HG03565 (cell line): ENCODE data around the gene TMSB4Y.

Experiments used
- ATAC-seq: cut with Tn5 transposase; IDR thresholded peaks from one replicate; pipeline ENCODE4 v1.9.1; 2021; ENCODE audit warnings: mild to moderate bottlenecking, moderate library complexity; ENCODE audit not compliant: unreplicated experiment

The TMSB4Y gene

GRCh38 chrY:13703568-13703968, at the start of gene TMSB4Y:
Gene TMSB4Y, plus strand, starts transcription at chrY:13703899.
- peak; percentile 89 for ATAC-seq

GRCh38 chrY:13664162-13664561, 39.5 kb upstream of the TMSB4Y start:
- no peak for ATAC-seq

GRCh38 chrY:13671122-13671521, 32.6 kb upstream of the TMSB4Y start:
- ATAC-seq = no peak

GRCh38 chrY:13702276-13702675, 1.4 kb upstream of the TMSB4Y start:
- no peak for ATAC-seq

GRCh38 chrY:13704121-13704930, 627 bp downstream of the TMSB4Y start:
- no peak for ATAC-seq

- ATAC-seq = no peak
Observed at GRCh38 chrY:13705197-13705596, 1.5 kb downstream of the TMSB4Y start.

GRCh38 chrY:13708038-13708437, 4.3 kb downstream of the TMSB4Y start:
- ATAC-seq = no peak

- ATAC-seq = no peak
Observed at GRCh38 chrY:13718996-13719395, 15.3 kb downstream of the TMSB4Y start.

GRCh38 chrY:13729517-13729916, 25.8 kb downstream of the TMSB4Y start:
- ATAC-seq = no peak

GRCh38 chrY:13738618-13739017, 34.9 kb downstream of the TMSB4Y start:
- ATAC-seq = no peak

GRCh38 chrY:13751289-13752071, 47.8 kb downstream of the TMSB4Y start:
- ATAC-seq = peak; percentile 68

GRCh38 chrY:13754661-13755060, 51.0 kb downstream of the TMSB4Y start:
- no peak for ATAC-seq
